Spleen (tissue), 11 donors: Measurements from ENCODE around the gene DRAXIN. TPM values are rescaled to one million over a fixed set of nuclear protein-coding genes. Genes with fewer than 3 reads are reported as not detected.
A peak's percentile ranks its signal among the peaks of the same experiment; 100 is the strongest.

ENCODE experiments used
- DNase-seq: peaks from one replicate; pipeline ENCODE4 v3.0.0-alpha.2; 2020
- H3K27ac ChIP-seq, 8 donors: fragments of 200-600 bp; sonication (generic) in 7 of 8; 1 replicate in 4 of 8; 2 replicates in 4 of 8; pipeline versions ENCODE4 v1.5.0 to v1.8.0; 2016 to 2021; ENCODE audit warnings: inconsistent platforms in 4 of 8, mild to moderate bottlenecking in 4 of 8, moderate library complexity in 1 of 8
- H3K27me3 ChIP-seq, 7 donors: fragments of 200-600 bp; sonication (generic) in 6 of 7; replicated peaks in 1 of 7; 1 replicate in 4 of 7; 2 replicates in 3 of 7; pipeline versions ENCODE4 v1.5.0 to v1.8.0; 2016 to 2021; ENCODE audit warnings: inconsistent platforms in 3 of 7, mild to moderate bottlenecking in 1 of 7
- H3K36me3 ChIP-seq, 6 donors: fragments of 200-600 bp; sonication (generic) in 5 of 6; 1 replicate in 4 of 6; 2 replicates in 2 of 6; pipeline versions ENCODE4 v1.5.0 to v1.8.0; 2016 to 2021; ENCODE audit warnings: inconsistent platforms in 2 of 6
- H3K4me1 ChIP-seq, 6 donors: fragments of 200-600 bp; sonication (generic) in 5 of 6; 1 replicate in 3 of 6; 2 replicates in 3 of 6; pipeline versions ENCODE4 v1.5.0 to v1.8.0; 2016 to 2021; ENCODE audit warnings: inconsistent platforms in 3 of 6
- H3K4me3 ChIP-seq, 8 donors: fragments of 200-600 bp; sonication (generic) in 7 of 8; 1 replicate in 4 of 8; 2 replicates in 4 of 8; pipeline versions ENCODE4 v1.5.0 to v1.8.0; 2016 to 2021; ENCODE audit warnings: inconsistent platforms in 4 of 8, mild to moderate bottlenecking in 4 of 8, moderate library complexity in 2 of 8
- H3K9me3 ChIP-seq, 8 donors: fragments of 200-600 bp; sonication (generic) in 7 of 8; 1 replicate in 4 of 8; 2 replicates in 4 of 8; pipeline versions ENCODE4 v1.5.0 to v1.8.0; 2016 to 2021; ENCODE audit warnings: inconsistent platforms in 4 of 8
- POLR2A ChIP-seq, 3 donors: fragments of 450-650 bp; IDR thresholded peaks; one replicate each; pipeline ENCODE4 v1.5.1; 2017; ENCODE audit warnings: antibody characterized with exemption in 3 of 3, mild to moderate bottlenecking in 1 of 3
- POLR2AphosphoS5 ChIP-seq, 3 donors: sonication (generic); formaldehyde crosslinking; IDR thresholded peaks; one replicate each; pipeline ENCODE4 v1.5.1; 2017; ENCODE audit warnings: antibody characterized with exemption in 3 of 3
- WGBS, 5 donors: extraction: QIAGEN DNeasy Blood & Tissue Kit in 3 of 5; methylation state at CpG; one replicate each; pipeline versions ENCODE4 v1.1.5 to v1.1.7; 2013 to 2018; 5-methylcytosine and 5-hydroxymethylcytosine counted together
- intact Hi-C: fragments of 100-400 bp; cut with DNase I; formaldehyde crosslinking; loops from one replicate; pipeline ENCODE4 v1.15.0; 2023; ENCODE audit warnings: low total_unique reads
- polyA plus RNA-seq, 3 donors: library from polyadenylated mRNA; stranded (reverse); fragments of 200-250 nt; gene quantifications; one replicate each; pipeline ENCODE4 v1.2.1, GENCODE V29; 2013
- total RNA-seq, 7 donors: library from RNA; depleted of rRNA in 3 of 7; stranded (reverse); fragments of >200 nt in 3 of 7; fragmentation: NEBNext Ultra II Directional in 4 of 7; extraction: Animal tissue kit (Norgen Biotek cat#: 25700) in 4 of 7; gene quantifications; one replicate each; pipeline versions ENCODE4 v1.1.0 to v1.2.1, GENCODE V29; 2016 to 2021
- TF ChIP-seq, protein P1 (sequence below), 11 experiments: fragments of 200-600 bp in 7 of 11; fragments of 450-650 bp in 4 of 11; sonication (generic) in 4 of 11; IDR thresholded peaks in 8 of 11; conservative IDR thresholded peaks in 3 of 11; 1 replicate in 7 of 11; 2 replicates in 4 of 11; pipeline versions ENCODE4 v1.4.0 to v1.8.0; 2016 to 2021; ENCODE audit warnings: antibody characterized with exemption in 11 of 11, inconsistent platforms in 4 of 11, mild to moderate bottlenecking in 1 of 11
- donor health status: healthy with polysubstance abuse.
- donor health status: DM: no; HTN: no; CAD: no; lungs with moderate emphysema.
- donor health status: DM: no; HTN: no; CAD: no.
- donor health status: Bipolar disorder and iron deficiency.
- donor health status: healthy.
- donor health status: DM: no; HTN: no; CAD: no.
- donor health status: DM: yes; HTN: yes; CAD: no.

DRAXIN gene
- total and polyA plus RNA-seq, 10 donors = 0.04 to 0.37 (median 0.10) TPM; not detected in 3

- Histone ChIP-seq H3K4me1 (peaks cover 0 to 11% (median 9%) of the 10 kb centered on the region in 6 donors), H3K27ac (no peak overlapping the region), H3K4me3 (no peak overlapping the region), H3K36me3 (no peaks in the 10 kb centered on the region), H3K9me3 (no peaks in the 10 kb centered on the region), H3K27me3 (peaks cover 0 to 32% (median 17%) of the 10 kb centered on the region in 7 donors)
- intact Hi-C loops = no loop called here
- 82 to 86% (median 84%) methylated on average over 6 of the region's 6 CpGs for WGBS, 5 donors
- TF ChIP-seq POLR2A (IDR thresholded peaks at IDR 0.05) (no peak), POLR2AphosphoS5 (IDR thresholded peaks at IDR 0.05) (no peak)
- TF ChIP-seq, protein P1, sequence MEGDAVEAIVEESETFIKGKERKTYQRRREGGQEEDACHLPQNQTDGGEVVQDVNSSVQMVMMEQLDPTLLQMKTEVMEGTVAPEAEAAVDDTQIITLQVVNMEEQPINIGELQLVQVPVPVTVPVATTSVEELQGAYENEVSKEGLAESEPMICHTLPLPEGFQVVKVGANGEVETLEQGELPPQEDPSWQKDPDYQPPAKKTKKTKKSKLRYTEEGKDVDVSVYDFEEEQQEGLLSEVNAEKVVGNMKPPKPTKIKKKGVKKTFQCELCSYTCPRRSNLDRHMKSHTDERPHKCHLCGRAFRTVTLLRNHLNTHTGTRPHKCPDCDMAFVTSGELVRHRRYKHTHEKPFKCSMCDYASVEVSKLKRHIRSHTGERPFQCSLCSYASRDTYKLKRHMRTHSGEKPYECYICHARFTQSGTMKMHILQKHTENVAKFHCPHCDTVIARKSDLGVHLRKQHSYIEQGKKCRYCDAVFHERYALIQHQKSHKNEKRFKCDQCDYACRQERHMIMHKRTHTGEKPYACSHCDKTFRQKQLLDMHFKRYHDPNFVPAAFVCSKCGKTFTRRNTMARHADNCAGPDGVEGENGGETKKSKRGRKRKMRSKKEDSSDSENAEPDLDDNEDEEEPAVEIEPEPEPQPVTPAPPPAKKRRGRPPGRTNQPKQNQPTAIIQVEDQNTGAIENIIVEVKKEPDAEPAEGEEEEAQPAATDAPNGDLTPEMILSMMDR (IDR thresholded peaks at IDR 0.05 in 8 of 11, conservative IDR thresholded peaks at IDR 0.05 in 3 of 11) = no peak
- DNase-seq = no peak
These were observed 69.8 kb downstream of the DRAXIN start for GRCh38 chr1:11761285-11761684.

DNA sequence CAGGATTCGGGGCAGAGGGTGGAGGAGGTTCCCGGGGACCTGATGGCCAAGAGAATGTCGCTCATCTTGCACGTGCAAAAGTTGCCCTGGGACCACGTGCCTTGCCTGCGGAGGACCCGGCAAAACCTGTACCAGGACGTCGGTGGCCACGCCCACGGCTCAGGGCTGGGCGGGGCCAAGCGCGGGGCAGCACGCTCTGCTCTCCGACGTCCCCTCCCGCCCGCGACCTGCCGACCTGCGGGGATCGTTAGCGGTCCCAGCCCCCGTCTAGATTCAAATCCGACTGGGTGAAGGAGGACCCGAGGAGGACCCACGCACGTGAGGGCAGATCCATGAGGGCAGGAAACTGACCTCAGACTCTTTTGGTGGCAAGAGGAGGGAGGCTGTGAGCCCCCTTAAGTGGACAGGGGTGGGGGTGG lies 70.5 kb downstream of the DRAXIN start, which contains the start of gene C1orf167:
Gene C1orf167, plus strand, starts transcription at position 206 of the 419 bp plus-strand sequence. CDS start 2,208 bp downstream, outside the sequence.
- no peak for DNase-seq
- intact Hi-C loops = no loop called here
- Histone ChIP-seq H3K27ac (no peak within 1 kb of the TSS), H3K9me3 (no peaks in the 10 kb centered on the region), H3K36me3 (no peaks in the 10 kb centered on the region), H3K4me3 (peak within 1 kb of the TSS in 1 of 8 donors; percentile 49), H3K27me3 (peaks cover 0 to 36% (median 17%) of the 10 kb centered on the region in 7 donors), H3K4me1 (peaks cover 0 to 11% (median 9%) of the 10 kb centered on the region in 6 donors)
- WGBS, 5 donors = 4 to 20% (median 7%) methylated on average over 7 to 29 of the region's 29 CpGs
- TF ChIP-seq POLR2A (IDR thresholded peaks at IDR 0.05) (no peak), POLR2AphosphoS5 (IDR thresholded peaks at IDR 0.05) (no peak)
- TF ChIP-seq, protein P1 (IDR thresholded peaks at IDR 0.05 in 8 of 11, conservative IDR thresholded peaks at IDR 0.05 in 3 of 11) = no peak

- no peak overlapping the region for H3K4me3 ChIP-seq
- intact Hi-C loops = no loop called here
- no peak overlapping the region for H3K27ac ChIP-seq
- H3K9me3 ChIP-seq = no peaks in the 10 kb centered on the region
- TF ChIP-seq POLR2AphosphoS5 (IDR thresholded peaks at IDR 0.05) (no peak), POLR2A (IDR thresholded peaks at IDR 0.05) (no peak)
- TF ChIP-seq, protein P1 (IDR thresholded peaks at IDR 0.05 in 8 of 11, conservative IDR thresholded peaks at IDR 0.05 in 3 of 11) = no peak
- H3K27me3 ChIP-seq = peaks cover 0 to 31% (median 17%) of the 10 kb centered on the region in 7 donors
- WGBS, 5 donors = 80 to 100% (median 94%) methylated on average over 1 to 3 of the region's 3 CpGs
- no peak for DNase-seq
- H3K4me1 ChIP-seq = peaks cover 0 to 17% (median 9%) of the 10 kb centered on the region in 6 donors
- H3K36me3 ChIP-seq = no peaks in the 10 kb centered on the region
These were observed 72.6 kb downstream of the DRAXIN start for GRCh38 chr1:11764115-11764514.

DNA sequence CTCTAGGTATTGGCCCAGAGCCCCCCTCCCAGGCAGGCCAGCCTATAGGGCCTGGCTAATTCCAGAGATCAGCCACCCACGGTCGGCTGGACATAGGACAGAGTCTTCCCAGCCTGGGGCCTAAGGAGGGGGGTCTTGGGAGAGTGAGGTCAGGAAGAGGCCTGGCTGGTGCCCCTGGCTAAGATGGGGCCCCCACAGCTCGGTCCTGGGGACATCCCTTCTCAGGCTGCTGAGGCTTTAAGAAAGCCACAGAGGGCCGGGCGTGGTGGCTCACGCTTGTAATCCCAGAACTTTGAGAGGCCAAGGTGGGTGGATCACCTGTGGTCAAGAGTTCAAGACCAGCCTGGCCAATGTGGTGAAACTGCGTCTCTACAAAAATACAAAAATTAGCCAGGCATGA lies 73.0 kb downstream of the DRAXIN start:
- intact Hi-C loops = no loop called here
- Histone ChIP-seq H3K4me1 (peaks cover 0 to 17% (median 9%) of the 10 kb centered on the region in 6 donors), H3K36me3 (no peaks in the 10 kb centered on the region), H3K4me3 (no peak overlapping the region), H3K27ac (no peak overlapping the region), H3K27me3 (peaks cover 0 to 31% (median 17%) of the 10 kb centered on the region in 7 donors), H3K9me3 (no peaks in the 10 kb centered on the region)
- WGBS, 5 donors = 77 to 88% (median 83%) methylated on average over 7 of the region's 7 CpGs
- DNase-seq = no peak
- TF ChIP-seq POLR2A (IDR thresholded peaks at IDR 0.05) (no peak), POLR2AphosphoS5 (IDR thresholded peaks at IDR 0.05) (no peak)
- TF ChIP-seq, protein P1 (IDR thresholded peaks at IDR 0.05 in 8 of 11, conservative IDR thresholded peaks at IDR 0.05 in 3 of 11) = no peak
